ENCODE measurements around the gene PRKAA1.

PRKAA1 gene

GRCh38 chr5:40754381-40755092, 43.6 kb downstream of the PRKAA1 start (continued):
- TF ChIP-seq ZNF394 (tag by site-specific recombination; IDR thresholded peaks at IDR 0.05; ENCODE audit: borderline replicate concordance), result no peak
- TF ChIP-seq, protein P1, sequence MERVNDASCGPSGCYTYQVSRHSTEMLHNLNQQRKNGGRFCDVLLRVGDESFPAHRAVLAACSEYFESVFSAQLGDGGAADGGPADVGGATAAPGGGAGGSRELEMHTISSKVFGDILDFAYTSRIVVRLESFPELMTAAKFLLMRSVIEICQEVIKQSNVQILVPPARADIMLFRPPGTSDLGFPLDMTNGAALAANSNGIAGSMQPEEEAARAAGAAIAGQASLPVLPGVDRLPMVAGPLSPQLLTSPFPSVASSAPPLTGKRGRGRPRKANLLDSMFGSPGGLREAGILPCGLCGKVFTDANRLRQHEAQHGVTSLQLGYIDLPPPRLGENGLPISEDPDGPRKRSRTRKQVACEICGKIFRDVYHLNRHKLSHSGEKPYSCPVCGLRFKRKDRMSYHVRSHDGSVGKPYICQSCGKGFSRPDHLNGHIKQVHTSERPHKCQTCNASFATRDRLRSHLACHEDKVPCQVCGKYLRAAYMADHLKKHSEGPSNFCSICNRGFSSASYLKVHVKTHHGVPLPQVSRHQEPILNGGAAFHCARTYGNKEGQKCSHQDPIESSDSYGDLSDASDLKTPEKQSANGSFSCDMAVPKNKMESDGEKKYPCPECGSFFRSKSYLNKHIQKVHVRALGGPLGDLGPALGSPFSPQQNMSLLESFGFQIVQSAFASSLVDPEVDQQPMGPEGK (tag by site-specific recombination; IDR thresholded peaks at IDR 0.05), result no peak
- TF ChIP-seq ZNF473 (tag by site-specific recombination; IDR thresholded peaks at IDR 0.05), result no peak
- no peak for TF ChIP-seq ZNF514 (tag by site-specific recombination; IDR thresholded peaks at IDR 0.05)
- TF ChIP-seq KLF1 (tag by site-specific recombination; IDR thresholded peaks at IDR 0.05), result no peak
- TF ChIP-seq, protein P2, sequence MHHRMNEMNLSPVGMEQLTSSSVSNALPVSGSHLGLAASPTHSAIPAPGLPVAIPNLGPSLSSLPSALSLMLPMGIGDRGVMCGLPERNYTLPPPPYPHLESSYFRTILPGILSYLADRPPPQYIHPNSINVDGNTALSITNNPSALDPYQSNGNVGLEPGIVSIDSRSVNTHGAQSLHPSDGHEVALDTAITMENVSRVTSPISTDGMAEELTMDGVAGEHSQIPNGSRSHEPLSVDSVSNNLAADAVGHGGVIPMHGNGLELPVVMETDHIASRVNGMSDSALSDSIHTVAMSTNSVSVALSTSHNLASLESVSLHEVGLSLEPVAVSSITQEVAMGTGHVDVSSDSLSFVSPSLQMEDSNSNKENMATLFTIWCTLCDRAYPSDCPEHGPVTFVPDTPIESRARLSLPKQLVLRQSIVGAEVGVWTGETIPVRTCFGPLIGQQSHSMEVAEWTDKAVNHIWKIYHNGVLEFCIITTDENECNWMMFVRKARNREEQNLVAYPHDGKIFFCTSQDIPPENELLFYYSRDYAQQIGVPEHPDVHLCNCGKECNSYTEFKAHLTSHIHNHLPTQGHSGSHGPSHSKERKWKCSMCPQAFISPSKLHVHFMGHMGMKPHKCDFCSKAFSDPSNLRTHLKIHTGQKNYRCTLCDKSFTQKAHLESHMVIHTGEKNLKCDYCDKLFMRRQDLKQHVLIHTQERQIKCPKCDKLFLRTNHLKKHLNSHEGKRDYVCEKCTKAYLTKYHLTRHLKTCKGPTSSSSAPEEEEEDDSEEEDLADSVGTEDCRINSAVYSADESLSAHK (tag by site-specific recombination; IDR thresholded peaks at IDR 0.05), result no peak
- TF ChIP-seq ZNF239 (tag by site-specific recombination; IDR thresholded peaks at IDR 0.05), result no peak
- peak; percentile 56; the same call in 1 of the 2 replicates for TF ChIP-seq ZNF366 (tag by site-specific recombination; conservative IDR thresholded peaks at IDR 0.05)
- no peak for TF ChIP-seq ZNF155 (tag by site-specific recombination; IDR thresholded peaks at IDR 0.05)
- no peak for TF ChIP-seq ZNF274 (IDR thresholded peaks at IDR 0.05; ENCODE audit: low read length)
- TF ChIP-seq ZNF274 (tag by site-specific recombination; IDR thresholded peaks at IDR 0.05; ENCODE audit: borderline replicate concordance), result no peak
- TF ChIP-seq ZNF639 (tag by site-specific recombination; IDR thresholded peaks at IDR 0.05), result no peak
- peak; percentile 69 for TF ChIP-seq ZBTB21 (tag by site-specific recombination; IDR thresholded peaks at IDR 0.05)
- no peak for TF ChIP-seq ZNF16 (tag by site-specific recombination; IDR thresholded peaks at IDR 0.05; ENCODE audit: low read depth)
- no peak for TF ChIP-seq ZNF146 (tag by site-specific recombination; IDR thresholded peaks at IDR 0.05)
- TF ChIP-seq, protein P3, sequence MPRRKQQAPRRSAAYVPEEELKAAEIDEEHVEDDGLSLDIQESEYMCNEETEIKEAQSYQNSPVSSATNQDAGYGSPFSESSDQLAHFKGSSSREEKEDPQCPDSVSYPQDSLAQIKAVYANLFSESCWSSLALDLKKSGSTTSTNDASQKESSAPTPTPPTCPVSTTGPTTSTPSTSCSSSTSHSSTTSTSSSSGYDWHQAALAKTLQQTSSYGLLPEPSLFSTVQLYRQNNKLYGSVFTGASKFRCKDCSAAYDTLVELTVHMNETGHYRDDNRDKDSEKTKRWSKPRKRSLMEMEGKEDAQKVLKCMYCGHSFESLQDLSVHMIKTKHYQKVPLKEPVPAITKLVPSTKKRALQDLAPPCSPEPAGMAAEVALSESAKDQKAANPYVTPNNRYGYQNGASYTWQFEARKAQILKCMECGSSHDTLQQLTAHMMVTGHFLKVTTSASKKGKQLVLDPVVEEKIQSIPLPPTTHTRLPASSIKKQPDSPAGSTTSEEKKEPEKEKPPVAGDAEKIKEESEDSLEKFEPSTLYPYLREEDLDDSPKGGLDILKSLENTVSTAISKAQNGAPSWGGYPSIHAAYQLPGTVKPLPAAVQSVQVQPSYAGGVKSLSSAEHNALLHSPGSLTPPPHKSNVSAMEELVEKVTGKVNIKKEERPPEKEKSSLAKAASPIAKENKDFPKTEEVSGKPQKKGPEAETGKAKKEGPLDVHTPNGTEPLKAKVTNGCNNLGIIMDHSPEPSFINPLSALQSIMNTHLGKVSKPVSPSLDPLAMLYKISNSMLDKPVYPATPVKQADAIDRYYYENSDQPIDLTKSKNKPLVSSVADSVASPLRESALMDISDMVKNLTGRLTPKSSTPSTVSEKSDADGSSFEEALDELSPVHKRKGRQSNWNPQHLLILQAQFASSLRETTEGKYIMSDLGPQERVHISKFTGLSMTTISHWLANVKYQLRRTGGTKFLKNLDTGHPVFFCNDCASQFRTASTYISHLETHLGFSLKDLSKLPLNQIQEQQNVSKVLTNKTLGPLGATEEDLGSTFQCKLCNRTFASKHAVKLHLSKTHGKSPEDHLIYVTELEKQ (tag by site-specific recombination; IDR thresholded peaks at IDR 0.05; ENCODE audit: borderline replicate concordance), result 0 out of 2 replicates have a peak, but pooled peaks have one; percentile 20
- no peak for TF ChIP-seq YY2 (tag by site-specific recombination; IDR thresholded peaks at IDR 0.05)
- TF ChIP-seq ZNF350 (tag by site-specific recombination; IDR thresholded peaks at IDR 0.05), result no peak
- TF ChIP-seq ZNF621 (tag by site-specific recombination; IDR thresholded peaks at IDR 0.05), result no peak
- no peak for TF ChIP-seq ZFP69B (tag by site-specific recombination; IDR thresholded peaks at IDR 0.05)

All from HEK293 (cell line).